TTC549 (cell line): ENCODE measurements around the gene DLGAP1.

Experiments
- FAIRE-seq: peaks from 2 replicates; lab custom pipeline; 2012; peaks lifted over from hg19 to GRCh38; lab: Jason Lieb, UNC

DLGAP1 gene

DNA sequence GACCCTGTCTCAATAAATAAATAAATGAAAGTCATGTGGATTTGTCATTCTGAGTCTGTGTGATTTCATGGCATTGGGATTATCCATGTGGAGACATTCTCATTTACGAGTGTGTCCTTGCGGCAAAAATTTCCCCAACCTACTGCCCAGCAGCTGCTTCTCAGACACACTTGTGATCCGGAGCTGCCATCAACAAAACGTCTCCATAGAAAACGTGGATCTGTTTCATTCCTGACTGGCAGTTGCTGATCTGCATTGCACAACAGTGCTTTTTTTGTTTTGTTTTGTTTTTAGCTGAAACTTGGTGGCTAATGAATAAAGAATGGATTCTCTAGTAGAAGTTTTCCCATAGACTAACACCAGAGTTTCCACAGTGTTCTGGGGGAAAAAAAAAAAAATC, 930.4 kb downstream of the DLGAP1 start:
- no peak for FAIRE-seq

DNA sequence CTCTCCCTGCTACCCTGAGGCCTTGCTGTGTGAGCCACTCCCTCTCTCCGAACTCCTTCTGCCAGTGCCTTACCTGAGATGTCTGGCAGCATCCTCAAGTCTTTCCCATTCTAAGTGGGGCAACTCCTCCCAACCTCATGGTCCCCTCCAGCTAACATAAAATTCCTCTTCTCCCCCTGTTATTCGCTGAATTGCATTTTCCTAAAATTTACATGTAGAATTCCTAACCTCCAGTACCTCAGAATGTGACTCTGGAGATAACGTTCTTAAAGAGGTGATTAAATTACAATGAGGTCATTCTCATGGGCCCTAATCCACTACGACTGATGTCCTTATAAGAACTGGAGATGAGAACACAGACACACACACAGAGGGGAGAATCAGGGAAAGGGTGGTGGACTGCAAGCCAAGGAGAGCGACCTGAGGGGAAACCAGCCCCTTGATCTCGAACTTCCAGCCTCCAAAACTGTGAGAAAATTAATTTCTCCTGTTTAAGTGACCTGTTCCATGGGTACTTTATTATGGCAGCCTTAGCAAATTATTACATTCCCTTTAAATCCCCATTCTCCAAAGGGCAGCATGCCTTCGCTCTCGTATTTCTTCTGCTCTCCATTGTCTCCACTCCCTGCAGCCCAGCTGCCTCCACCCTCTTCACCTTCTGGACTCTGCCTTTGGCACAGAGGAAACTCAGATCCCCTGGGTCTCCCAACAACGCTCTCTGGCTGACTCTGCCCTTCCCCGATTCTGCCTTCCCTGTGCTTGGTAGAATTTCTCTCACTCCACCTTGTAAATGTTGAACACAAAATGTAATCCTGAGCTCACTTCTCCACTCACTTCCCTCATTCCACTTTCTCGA, 934.6 kb downstream of the DLGAP1 start:
- no peak for FAIRE-seq

DNA sequence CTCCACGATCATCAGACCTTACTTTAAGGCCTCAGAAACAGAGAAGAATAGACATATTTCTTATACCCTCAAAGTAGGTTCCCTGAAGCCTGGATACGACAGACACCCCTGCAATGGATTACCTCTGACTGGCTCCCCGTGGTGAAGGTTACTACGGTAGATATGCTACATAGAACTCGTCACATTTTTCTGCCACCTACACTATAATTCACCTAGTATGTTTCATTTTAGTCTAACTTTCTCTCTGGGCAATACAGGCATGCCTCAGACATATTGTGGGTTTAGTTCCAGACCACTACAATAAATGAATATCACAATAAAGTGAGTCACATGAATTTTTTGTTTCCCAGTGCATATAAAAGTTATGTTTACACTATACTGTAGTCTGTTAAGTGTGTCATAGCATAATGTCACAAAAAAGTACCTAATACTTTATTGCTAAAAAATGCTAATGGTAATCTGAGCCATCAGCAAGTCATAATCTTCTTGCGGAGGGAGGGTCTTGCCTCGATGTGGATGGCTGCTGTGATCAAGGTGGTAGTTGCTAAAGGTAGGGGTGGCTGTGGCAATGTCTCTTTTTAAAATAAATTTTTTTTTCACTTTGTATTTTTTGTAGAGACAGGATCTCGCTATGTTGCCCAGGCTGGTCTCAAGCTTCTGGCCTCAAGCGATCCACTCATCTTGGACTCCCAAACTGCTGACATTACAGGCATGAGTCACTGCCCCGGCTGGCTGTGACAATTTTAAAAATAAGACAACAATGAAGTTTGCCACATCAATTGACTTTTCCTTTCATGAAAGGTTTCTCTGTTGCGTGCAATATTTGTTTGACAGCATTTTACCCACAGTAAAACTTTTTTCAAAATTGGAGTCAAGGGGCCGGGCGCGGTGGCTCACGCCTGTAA, 940.5 kb downstream of the DLGAP1 start:
- no peak for FAIRE-seq

DNA sequence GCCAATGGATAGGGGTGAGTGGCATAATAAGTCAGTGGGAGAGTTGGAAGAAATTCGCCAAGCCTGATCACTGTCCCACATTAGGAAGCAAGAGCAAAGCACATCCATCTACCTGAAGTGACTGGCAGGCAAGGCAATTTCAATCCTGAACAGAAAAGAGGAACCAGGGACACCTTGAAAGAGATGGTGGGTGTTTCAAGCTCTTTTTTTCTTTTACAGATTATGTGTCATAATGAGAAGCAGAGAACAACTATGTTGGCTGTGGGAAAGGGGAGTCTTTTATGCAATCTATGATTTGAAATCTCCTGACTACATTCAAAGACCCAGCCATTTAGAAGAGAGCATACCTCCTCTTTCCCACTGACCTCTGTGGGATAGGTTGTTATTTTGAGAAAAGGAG, 941.6 kb downstream of the DLGAP1 start:
- FAIRE-seq: no peak

DNA sequence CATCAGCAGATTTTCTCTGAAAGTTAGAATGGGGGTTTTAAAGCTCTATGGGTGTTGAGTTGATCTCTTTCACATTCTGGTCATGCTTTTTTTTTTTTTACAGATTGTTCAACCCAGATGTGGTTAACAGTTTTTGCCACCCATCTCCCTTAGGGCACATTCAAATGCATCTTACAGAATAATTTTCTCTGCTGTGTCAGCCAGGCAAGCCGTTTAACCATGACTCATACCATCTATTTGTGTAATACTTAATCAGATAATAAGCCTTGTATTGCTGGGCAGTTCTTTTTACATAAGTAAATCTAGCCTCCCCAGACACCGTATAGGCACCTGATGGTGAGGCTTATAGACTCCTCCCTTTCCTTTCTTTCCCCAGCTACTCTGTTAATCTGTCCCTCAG, 943.1 kb downstream of the DLGAP1 start:
- no peak for FAIRE-seq

DNA sequence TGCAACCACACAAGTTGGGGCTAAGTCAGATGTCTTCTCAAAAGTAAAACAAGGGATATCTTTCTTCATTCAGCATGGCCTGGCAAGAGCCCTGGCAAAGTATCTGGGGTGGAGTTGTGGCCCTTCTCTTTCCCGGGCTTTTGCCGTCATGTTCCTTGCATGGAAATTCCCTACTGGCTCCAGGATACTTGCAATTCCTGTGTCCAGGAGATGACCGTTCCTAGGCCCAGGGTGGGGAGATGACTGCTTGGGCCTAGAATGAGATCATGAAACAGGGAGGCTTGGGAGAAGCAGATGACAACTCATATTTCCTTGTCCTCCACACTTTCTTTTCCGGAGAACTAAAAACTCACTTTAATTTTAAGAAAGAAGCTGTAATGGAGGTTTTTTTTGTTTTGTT, 944.2 kb downstream of the DLGAP1 start:
- no peak for FAIRE-seq

DNA sequence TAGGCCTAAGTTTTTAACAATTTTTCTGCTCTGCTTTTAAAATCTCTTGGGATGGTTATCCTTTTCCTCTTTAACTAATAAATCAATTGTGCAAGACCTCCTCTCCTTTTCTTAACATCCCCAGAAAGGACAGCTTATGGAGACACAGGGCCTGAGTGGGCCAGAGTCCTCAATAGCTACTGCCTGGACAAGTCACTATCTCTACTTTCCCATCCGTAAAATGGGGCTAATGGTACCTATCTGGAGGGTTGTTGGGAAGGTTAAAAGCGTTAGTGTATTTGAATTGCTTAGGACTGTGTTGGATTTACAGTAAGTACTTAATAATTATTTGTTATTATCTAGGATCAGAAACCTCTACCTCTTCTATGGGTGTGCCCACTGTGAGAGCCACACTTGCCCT, 945.1 kb downstream of the DLGAP1 start:
- no peak for FAIRE-seq

DNA sequence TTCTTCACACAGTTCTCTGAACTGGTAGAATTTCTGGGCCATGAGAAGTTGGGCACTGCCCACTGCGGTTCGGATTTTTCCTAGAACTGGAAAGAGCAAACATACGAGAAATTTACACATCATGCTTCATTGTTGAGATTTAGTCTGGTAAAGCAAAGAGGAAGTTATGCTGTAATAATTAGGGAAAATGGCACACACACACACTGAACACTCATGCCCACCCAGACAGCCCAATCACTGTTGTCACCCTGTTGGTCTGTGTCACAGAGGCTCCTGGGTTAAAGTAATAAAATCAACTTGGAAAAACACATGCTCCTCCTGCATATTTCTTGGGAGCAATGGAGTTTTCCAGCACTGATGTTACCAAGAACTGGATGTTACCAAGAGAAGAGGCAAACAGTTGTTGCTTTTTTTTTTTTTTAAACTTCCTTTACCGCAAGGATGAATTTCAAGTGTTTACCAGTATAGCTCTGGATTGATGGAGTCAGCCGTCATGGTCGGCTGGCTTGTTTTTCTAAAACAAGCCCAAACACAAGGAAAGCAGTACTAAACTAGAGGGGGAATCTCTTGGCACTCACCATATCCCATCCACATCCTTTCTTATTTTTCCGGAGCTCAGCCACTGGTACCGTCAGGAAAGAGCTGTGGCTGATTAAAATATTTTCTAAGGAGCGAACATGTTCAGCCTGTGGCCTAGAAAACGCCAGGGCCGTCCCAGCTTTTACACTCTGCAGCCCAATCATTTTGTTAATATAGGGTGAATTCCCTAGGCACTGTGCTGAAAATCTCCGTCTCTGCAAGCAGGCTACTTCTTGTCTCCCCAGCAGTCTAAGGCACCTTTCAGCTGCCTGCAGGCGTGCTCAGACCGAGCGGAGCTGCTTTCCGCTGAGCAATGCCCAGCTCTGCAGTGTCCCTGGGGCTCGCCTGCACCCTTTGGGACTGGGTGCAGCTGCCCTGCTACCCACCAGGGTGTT, 946.2 kb downstream of the DLGAP1 start:
- no peak for FAIRE-seq

DNA sequence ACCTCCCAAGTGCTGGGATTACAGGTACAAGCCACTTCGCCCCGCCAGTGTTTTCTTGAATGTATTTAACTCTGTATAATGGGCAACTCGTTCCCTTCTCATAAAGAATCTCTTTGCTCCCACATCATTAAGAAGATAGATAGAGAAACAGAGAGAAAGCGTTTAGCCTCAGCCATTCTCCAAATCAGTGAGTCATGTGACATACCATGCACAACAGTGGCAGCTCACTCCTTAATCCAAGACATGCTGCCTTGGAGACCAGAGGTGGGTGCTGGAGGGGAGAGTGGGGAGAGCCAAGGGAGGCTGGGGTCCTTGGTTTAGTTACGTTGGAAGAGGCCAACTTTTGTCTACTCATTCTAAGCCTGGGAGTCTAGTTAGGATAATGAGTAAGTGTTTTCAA, 950.5 kb downstream of the DLGAP1 start:
- FAIRE-seq: no peak

DNA sequence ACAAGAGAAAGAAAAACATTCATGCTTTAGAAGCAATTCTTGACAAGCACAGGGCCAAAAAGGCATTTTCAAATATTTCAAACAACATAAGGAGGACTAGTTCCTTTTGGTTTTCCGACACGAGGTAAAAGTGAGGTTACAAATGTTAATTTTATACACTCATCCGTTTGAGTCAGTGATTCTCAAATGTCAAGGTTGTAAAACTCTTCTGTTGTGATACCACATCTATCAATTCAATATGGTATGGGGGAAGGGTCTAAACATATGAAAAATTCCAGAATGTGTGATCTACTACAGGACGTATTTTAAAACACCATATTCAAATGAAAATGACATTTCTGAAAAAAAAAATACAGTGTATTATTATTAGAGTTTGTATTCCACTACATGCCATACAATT, 952.5 kb downstream of the DLGAP1 start:
- FAIRE-seq: no peak

DNA sequence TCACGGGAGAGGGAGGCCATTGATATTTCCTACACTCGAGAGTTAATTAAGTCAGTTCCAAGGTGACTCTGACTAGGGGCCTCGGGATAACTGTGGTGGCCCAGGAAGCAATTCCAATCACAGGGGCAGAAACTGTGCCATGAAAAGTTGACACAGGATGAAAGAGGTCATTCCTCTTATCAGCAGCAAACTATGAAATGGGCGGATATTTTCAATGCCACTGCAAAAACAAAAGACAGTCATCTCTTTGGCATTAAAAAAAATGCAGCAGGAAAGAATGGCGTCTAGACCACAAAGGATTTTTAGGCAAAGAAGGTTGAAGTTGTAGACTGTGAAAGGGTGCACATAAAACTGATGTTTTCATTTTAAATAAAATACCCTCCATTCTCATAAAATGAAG, 955.1 kb downstream of the DLGAP1 start:
- FAIRE-seq: no peak

DNA sequence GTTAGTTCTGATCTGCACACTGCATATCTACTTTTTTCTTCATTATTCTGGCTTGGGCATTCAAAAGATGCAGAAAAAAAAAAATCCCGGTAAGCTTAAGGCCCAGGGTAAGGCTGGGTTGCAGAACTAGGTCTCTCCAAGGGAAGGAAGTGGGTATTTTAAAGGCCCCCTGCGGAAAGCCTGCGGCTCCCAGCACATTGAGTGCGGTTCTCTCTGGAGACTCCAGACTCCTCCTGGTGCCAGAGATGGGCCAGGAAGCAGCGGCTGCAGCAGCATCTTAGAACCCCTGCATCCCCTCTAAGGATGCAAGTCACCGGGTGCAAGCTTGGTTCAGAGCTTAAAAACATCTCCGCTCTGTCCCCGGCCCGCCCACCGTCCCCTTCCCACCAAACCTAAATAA, 955.6 kb downstream of the DLGAP1 start:
- no peak for FAIRE-seq

DNA sequence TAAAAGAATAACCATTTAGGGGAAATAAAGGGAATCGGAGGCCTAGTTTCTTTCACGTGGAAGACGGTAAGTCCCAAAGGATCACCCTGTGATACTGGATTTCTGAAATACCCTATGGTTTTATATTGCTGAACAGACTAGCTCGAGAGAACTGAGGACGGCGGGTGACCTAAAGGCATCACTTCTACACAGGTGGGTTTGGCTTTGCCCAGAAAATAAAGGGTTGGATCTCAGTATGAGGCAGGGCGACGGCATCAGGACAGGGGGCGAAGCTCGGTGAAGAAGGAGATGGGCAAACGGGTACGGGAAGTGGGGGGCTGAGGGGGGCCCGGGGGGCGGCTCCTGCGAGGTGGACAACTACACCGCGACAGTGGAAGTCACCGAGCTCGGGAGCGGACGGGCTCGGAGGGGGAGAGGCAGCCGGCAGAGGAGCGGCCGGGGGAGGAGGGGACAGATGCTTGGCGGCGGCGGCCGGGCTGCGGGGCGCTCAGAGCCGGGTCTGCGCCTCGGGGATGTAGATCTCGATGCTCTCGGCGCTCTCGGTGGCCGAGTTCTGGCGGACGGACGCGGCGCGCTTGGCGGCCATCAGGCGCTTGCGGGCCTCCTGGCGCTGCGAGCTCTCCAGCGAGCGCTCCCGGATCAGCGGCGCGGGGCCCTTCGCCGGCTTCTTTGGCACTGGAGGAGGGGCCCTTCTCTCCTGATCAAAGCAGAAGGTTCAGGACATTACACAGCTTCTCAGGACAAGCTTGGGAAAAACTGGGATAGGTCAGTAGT, 956.2 kb downstream of the DLGAP1 start:
- FAIRE-seq: no peak

DNA sequence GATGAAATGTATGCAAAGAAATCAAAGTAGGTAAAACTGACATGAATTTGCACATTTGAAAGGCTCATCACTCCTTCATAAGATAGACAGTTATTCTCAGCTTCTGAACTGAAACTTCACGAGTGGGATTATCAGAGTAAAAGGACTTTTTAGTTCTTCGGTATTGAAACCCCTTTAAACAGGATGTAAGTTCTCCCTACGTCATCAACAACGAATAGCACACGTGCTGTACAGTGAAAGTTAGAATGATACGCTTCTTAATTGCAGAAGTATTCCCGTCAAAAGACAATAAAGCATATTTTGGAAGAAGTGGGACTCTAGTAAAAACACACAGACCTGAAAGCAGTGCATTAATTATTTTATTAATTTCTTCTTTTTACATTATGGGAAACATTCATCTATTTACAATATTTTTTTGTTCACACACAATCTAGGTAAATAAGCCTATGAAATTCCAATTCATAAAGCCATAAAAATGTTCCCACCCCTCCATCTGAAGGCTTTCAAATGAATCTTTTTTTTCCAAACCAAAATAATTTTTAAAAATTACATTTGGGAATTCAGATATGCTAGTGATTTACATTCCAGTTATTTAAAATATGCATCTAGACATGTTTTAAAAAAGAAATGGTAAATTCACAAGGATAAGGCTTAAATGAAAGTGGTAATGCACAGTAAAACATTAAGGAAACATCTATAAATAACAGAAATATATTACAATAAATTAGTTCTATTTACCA, 959.2 kb downstream of the DLGAP1 start:
- FAIRE-seq: no peak

DNA sequence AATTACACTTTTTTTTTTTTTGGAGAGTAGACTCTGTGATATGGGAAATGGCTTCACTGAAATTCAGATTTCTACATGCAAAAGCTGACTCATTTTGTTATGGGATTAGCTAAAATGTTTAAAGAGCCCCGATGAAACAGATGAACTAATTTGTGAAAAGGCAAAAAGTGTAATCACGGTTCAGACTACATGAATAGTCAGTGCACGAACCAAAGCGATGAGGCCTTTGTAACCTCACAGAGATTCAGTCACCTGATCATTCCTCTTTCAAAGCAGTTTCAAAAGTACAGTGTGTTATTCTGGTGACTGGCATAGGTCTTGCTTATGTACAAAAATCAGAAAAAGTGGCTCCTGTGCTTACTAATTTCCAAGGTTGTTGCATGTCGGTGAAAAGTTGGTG, 960.5 kb downstream of the DLGAP1 start:
- FAIRE-seq: no peak

DNA sequence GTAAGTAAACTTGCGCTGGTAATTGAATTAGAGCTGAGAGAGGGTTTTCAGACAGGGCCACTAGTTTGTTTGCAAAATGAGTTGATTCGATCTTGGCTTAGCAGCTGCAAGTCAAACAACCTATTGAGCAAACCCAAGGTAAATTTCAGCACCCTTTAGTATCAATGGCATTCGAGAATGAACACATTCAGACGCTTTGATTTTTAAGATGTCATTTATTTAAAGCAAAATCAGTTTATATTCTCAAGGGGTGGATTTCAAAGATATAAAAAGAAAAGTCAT, 960.9 kb downstream of the DLGAP1 start:
- FAIRE-seq: no peak

DNA sequence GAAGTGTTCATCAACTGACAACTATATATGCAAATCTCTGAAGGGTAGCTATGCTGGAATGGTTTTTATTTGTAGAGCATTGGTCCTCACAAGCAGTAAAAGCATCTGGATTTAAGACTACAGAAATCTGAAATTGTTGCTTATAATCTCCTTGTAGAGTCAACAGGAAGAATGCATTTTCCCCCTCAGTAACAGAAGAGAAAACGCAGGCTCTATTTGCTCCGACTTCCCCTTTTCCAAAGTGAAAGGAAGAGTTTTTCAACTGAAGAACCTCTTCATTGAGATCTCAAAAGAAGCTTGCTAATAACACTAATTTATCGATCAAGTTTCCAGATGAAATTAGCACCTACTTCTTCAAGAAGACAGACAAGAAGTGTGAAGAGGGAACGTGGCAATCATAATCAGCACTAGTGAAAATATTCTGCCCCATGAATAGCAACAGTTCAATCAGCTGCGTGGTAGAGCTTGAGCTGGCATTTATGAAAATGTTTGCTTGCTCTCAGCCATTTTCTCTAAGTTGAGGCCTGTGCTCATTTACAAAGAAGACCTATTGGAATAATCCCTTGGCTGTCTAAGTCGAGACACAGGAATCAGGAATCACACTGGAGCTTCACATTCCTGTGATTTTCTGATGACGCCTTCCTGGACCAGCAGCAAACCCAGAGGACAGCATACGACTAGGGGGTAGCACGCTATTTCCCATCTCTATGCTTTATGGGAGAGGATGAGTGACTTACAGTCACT, 961.4 kb downstream of the DLGAP1 start:
- no peak for FAIRE-seq

DNA sequence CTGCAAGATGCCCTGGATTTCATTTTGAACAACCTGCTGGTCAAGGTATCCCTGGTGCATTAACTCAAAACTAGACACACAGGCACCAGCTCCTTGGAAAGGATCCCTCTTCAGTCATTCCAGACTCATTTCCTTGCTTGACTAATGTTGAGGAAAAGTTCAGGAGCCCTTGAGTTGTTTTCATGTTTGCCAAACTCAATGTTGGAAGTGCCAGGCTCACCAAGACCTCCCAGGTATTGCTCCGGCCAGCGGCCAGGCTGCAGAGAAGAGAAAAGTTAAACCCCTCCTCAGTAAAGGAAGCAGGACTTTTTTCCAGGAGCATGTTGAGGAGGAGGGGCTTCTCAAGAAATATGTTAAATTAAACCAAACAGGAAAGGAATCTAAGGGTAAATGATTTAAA, 962.4 kb downstream of the DLGAP1 start:
- no peak for FAIRE-seq

DNA sequence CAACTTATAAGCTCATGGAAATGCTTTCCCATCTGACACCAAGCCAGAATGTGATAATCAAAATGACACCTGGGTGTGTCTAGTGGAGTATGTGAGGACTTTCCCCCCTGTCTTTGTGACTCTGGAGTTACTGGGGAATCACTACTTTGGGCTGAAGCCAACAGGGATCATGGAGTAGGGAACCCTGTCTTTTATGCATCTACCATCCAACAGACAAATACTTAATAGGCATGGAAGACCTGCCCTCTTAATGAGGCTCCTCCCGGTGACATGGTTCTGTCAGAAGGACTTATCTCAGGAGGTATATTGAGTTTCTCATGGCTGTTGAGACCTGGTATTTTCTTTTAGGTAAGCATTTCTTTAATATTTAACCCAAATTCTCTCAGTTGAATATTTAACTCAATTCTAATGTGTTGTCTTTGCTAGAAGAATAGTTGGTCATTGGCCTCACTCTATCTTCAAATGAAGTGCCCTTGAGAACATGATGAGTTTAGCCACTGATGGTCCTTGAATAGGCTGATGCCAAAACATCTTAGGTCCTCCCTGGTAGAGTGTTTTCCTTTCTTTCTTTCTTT, 963.0 kb downstream of the DLGAP1 start:
- FAIRE-seq: no peak

DNA sequence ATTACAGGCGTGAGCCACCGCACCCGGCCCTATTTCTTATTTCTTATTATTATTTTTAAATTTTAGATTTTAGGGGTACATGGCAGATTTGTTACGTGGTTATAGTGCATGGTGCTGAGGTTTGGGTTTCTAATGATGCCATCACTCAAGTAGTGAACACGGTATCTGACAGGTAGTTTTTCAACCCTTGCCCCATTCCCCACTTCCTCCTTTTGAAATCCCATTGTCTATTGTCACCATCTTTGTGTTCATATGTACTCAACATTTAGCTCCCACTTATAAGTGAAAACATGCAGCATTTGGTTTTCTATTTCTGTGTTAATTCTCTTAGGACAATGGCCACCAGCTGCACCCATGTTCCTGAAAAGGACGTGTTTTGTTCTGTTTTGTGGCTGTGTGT, 965.6 kb downstream of the DLGAP1 start:
- no peak for FAIRE-seq
